GM12874 (cell line): ENCODE measurements around the gene MDH1B.

Source experiments
- TF ChIP-seq, protein P1 (sequence below): IDR thresholded peaks from 2 replicates; pipeline ENCODE4 v1.5.1; 2011; ENCODE audit warnings: low read depth, mild to moderate bottlenecking, control low read depth, low read length, moderate library complexity; ENCODE audit not compliant: insufficient read depth

The MDH1B gene

DNA sequence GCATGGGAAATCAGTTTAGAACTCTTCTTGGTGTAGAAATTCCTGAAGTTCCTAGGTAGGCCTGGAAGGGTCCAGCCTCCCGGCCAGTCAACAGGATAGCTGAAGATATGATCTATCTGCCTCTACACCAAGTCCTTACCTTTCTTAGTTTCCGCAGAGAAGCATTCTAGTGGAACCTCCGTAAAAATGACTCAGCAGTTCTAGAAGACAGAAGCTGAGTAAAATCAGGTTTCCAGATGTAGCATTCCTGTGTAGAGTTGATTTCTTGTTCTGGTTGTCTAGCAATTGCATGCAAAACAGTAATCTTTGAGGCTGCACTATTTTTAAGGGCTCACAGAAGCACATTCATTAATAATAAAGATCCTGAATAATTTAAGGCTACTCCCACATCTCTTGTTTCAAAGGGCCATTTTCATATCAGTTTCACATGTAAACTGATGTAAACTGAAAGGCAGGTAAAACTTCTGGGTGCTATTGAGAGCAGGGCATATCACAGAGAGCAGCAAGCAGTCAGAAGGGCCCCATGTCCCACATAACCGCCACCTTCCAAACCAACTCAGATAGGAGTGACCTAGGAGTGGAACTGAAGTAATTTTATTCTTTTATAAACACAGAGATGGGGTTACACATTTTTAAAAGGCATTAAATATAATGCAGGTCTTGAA is 43.7 kb downstream of the MDH1B start:
- TF ChIP-seq, protein P1, sequence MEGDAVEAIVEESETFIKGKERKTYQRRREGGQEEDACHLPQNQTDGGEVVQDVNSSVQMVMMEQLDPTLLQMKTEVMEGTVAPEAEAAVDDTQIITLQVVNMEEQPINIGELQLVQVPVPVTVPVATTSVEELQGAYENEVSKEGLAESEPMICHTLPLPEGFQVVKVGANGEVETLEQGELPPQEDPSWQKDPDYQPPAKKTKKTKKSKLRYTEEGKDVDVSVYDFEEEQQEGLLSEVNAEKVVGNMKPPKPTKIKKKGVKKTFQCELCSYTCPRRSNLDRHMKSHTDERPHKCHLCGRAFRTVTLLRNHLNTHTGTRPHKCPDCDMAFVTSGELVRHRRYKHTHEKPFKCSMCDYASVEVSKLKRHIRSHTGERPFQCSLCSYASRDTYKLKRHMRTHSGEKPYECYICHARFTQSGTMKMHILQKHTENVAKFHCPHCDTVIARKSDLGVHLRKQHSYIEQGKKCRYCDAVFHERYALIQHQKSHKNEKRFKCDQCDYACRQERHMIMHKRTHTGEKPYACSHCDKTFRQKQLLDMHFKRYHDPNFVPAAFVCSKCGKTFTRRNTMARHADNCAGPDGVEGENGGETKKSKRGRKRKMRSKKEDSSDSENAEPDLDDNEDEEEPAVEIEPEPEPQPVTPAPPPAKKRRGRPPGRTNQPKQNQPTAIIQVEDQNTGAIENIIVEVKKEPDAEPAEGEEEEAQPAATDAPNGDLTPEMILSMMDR = no peak

DNA sequence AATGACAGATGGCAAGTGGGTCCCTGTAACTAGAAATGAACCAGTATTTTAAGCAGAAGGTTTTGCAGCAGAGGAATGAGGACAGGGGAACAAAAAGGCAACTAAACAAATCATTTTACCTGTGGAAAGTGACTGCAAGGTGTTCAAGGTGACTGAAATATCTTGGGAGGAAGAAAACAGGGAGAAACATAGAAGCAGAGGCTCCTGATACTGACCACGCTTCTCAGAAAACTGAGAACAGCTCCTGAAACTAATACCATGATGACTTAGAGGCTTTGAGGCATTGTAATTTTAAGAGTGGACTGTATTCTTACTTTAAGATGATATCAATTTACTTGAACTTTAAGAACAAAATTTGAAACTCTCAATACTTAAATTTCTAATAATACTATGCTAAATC is 46.8 kb downstream of the MDH1B start, which contains the start of gene DYTN:
Gene DYTN, minus strand, starts transcription at position 101 of the 400 bp plus-strand sequence. CDS start 117 bp downstream, outside the sequence.
- TF ChIP-seq, protein P1 = no peak

DNA sequence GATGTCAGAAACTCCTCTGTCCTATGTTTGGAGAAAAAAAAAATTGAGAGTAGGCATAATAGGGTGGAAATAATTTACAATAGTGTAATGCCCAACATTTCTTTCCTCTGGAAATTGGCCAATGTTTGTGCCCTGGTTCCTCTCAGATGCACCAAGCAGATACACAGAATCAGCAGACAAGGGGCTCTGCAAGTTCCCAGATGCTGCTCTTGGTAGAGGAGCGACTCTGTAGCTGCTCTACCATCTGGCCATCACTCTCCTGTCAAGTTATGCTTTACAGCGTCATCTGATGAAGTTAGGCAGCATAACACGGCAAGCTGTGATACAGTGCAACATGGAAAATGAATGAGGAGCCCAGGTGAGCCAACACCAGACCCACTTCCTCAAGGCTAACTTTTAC is 48.5 kb downstream of the MDH1B start:
- TF ChIP-seq, protein P1 = no peak

DNA sequence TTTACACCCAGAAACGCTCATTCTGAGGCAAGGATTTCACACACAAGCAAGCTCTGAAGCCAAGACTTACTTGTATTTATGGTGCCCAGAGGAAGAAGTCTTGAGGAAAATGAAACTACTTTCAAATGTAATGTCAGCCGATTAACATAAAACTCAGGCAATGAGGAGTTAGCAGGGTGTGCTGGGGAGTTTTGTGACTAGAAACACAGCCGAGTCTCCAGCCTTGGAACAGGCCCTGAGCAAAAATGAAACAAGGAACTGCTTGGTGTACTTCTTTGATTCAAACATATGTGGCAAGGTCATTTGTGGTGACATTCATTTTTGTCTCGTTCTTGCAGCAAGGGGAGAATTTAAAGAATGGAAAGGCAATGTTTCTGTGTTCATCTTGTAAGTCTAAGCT is 51.4 kb downstream of the MDH1B start:
- TF ChIP-seq, protein P1 = no peak

DNA sequence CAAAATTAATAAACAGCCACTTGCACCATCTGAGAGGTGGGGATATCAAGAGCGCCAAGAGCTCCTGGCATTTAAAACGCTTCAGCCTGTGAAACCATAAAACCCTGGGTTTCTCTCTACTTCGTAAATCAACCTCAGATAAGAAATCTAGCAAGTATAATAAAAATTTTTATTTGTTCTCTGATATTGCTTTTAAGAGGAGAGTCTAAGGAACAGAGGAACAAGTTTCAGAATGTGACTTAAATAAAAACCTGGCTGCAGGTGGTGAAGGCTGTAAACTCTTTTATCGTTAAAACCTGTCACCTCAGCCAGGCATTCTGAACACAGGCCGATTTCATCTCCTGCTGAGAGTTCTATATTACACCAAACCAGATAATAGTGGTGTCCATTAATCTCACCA is 56.8 kb downstream of the MDH1B start:
- TF ChIP-seq, protein P1 = no peak

DNA sequence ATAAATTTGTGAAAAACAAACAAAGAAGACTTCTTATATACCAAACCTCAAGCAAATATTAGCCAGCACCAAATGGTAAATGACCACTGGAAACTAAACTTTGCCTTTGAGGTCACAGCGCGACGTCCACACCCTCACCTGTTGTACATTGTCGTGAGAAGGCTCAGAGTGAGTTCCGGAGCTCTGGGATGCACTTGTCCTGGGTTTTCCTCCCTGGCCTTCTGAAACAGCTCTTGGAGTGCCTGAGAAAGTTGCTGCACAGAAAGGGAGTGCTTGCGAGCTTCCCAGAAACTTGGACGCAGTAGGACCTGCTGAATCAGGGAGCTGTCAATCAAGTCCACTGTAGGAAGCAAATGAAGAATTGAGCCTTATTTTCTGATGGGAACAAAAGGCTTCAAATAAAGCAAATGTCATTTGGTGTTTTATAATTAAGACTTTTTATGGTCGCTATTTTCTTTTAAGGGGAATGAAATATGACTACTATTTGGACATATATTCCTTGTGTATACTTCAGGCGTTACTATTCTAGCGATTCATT is 57.9 kb downstream of the MDH1B start:
- TF ChIP-seq, protein P1 = no peak

DNA sequence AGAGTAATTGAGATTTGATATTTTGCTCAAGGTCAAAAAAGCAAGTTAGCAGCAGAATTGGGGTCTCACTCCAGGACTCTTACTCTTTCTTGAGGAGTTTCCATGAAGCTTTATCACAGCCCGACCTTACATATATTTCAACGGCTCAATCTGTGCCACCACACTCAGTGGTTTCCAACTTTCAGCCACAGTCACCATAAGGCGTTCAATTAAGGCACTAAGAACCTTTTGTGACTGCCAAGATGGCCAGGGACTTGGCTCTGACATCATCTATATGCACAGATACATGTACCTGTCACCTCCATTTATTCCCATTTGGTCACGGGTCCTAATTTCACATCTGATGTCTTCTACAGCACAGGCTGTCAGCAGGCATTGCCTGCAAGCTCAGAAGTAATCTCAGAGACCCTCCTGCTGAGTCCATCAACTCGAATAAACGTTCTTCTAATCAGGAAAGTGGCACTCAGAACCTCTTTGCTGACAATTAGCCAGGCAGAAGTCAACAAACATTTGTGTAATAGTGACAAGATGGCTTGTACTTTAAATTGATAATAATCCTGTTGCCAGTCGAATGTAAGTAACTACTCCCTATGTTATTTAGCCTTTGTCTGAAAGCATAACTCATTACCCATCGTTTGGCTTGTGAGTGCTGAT is 63.0 kb downstream of the MDH1B start:
- TF ChIP-seq, protein P1 = no peak
